HFF-Myc (cell line): ENCODE results near the gene ADAMTS7.
"Not testable (repeated sequence)": the region's sequence is repeated elsewhere in the genome, so short reads cannot be mapped to it uniquely, and the experiment has no call there.

Source experiments
- DNase-seq: peaks from one replicate; pipeline ENCODE4 v3.0.0-alpha.2; 2011; ENCODE audit warnings: low read depth; ENCODE audit errors: extremely low read depth
- H3K4me3 ChIP-seq: replicated peaks from 2 replicates; pipeline ENCODE4 v1.5.1; 2011; ENCODE audit warnings: low read depth, mild to moderate bottlenecking, control low read depth, low read length
- TF ChIP-seq, protein P1 (sequence below): IDR thresholded peaks from 2 replicates; pipeline ENCODE4 v1.5.1; 2012; ENCODE audit warnings: mild to moderate bottlenecking, low read depth, low read length, control low read depth; ENCODE audit errors: missing control alignments

Gene ADAMTS7

DNA sequence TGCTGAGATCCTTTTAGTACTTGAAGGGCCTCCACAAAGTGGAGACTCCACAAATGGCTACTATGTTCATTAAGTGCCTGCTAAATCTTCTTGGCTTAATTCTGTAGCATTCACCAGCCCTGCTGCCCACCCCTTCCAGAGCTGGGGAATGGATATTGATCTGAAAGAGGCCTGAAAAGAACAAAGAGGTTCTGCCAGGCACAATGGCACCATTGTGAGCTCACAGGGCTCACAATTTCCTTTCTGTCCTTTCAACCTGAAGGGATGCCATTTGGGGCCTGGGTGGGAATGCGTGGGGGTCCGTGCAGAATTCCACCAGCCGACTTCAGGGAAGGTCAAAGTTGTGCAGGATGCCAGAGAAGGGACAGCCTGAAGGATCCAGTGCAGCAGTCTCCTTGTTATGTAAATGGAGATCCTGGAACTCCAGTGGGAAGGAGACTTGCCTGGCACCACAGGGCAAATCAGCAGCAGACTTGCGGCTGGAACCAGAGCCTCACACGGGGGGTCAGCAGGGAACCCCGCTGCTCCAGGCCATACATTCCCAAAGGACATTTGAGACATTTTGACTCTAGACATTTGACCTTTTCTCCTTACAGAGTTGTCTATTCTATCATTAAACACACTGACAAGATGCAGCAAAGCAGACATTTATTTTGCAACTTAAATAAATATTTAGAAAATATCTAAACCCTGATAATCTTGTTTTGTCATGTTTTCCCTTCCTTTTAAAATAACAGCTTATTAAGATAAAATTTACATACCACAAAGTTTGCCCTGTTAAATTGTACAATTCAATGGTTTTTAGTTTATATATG, 39.9 kb upstream of the ADAMTS7 start:
- H3K4me3 ChIP-seq: no peak overlapping the region
- TF ChIP-seq, protein P1, sequence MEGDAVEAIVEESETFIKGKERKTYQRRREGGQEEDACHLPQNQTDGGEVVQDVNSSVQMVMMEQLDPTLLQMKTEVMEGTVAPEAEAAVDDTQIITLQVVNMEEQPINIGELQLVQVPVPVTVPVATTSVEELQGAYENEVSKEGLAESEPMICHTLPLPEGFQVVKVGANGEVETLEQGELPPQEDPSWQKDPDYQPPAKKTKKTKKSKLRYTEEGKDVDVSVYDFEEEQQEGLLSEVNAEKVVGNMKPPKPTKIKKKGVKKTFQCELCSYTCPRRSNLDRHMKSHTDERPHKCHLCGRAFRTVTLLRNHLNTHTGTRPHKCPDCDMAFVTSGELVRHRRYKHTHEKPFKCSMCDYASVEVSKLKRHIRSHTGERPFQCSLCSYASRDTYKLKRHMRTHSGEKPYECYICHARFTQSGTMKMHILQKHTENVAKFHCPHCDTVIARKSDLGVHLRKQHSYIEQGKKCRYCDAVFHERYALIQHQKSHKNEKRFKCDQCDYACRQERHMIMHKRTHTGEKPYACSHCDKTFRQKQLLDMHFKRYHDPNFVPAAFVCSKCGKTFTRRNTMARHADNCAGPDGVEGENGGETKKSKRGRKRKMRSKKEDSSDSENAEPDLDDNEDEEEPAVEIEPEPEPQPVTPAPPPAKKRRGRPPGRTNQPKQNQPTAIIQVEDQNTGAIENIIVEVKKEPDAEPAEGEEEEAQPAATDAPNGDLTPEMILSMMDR: no peak
- DNase-seq: no peak

DNA sequence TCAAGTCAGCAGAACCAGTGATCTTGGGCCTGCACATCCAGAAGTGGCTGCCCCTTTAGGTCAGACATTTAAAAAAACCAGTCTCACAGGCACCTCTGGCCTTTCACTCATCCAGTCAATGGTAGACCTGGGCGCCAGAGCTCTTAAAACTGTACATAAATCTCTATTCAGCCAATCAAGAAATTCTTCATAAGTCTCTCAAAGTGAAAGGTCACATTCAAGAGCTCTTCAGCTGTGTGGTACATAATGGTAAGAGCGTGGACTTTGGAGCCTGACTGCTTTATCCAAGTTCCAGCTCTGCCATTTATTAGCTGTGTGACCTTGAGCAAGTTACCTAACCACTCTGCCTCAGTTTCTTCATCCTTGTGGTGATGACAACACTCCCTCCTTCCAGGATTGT, 39.1 kb upstream of the ADAMTS7 start:
- TF ChIP-seq, protein P1: no peak
- H3K4me3 ChIP-seq: no peak overlapping the region
- no peak for DNase-seq

DNA sequence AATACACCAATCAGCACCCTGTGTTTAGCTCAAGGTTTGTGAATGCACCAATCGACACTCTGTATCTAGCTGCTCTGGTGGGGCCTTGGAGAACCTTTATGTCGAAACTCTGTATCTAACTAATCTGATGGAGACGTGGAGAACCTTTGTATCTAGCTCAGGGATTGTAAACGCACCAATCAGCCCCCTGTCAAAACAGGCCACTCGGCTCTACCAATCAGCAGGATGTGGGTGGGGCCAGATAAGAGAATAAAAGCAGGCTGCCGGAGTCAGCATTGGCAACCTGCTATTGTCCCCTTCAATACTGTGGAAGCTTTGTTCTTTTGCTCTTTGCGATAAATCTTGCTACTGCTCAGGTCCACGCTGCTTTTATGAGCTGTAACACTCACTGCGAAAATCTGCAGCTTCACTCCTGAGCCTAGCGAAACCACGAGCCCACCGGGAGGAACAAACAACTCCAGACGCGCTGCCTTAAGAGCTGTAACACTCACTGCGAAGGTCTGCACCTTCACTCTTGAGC, 36.2 kb upstream of the ADAMTS7 start:
- not testable (repeated sequence) for DNase-seq, H3K4me3 ChIP-seq

DNA sequence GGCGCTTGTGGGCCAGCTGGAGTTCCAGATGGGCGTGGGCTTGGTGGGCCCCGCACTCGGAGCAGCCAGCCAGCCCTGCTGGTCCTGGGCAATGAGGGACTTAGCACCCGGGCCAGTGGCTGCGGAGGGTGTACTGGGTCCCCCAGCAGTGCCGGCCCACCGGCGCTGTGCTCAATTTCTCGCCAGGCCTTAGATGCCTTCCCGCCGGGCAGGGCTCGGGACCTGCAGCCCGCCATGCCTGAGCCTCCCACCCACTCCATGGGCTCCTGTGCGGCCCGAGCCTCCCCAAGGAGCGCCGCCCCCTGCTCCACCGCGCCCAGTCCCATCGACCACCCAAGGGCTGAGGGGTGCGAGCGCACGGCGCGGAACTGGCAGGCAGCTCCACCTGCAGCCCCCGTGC, 35.6 kb upstream of the ADAMTS7 start:
- not testable (repeated sequence) for DNase-seq

DNA sequence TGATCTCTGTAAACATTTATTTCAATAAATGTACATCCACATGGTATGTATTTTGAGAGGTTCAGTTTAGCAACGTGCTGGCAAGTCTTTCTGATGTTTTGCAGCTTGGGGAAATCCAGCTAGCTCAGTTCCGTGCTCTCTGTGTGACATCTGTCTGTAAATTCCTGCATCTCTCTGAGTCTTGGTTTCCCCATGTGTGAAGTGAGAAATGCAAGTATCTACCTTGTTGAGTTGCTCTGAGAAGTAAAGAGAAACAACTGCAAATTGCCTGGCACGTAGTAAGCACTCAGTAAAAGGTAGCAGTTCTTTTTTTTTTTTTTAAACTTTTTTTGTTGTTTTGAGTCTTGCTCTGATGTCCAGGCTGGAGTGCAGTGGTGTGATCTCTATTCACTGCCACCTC, 31.3 kb upstream of the ADAMTS7 start:
- TF ChIP-seq, protein P1: no peak
- no peak overlapping the region for H3K4me3 ChIP-seq
- DNase-seq: no peak

More for the DNA sequence above, 35.6 kb upstream of the ADAMTS7 start:
- not testable (repeated sequence) for H3K4me3 ChIP-seq

DNA sequence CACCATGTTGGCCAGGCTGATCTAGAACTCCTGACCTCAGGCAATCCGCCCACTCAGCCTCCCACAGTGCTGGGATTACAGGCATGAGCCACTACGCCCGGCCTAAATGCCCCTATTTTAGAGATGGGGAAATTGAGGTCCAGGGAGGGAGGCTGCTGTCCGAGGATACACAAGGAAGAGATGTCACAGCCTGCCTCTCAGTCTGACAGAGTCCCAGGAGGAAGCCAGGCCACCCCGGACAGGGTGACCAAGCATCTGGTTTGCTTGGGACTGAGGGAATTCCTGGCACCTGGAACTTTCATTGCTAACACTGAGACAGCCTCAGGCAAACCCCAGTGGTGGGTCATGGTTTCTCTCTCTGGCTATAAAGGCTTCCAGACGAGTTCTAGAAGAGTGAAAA, 30.6 kb upstream of the ADAMTS7 start:
- TF ChIP-seq, protein P1: no peak
- H3K4me3 ChIP-seq: no peak overlapping the region
- DNase-seq: no peak

DNA sequence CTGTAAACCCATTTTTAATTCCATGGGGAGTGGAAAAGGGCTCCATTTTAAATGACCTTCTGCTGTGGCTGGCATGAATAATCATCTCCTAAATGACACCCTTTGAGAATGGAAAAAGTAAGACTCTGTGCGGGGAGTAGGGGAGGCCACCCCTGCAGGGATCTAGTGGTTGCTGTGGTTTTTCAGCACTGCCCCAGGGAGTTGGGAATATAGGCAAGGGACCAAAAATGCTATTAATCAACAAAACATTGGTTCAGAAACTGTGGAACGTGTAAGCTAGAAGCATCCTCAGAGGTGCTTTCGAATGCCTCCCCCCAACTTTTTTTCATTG, 30.1 kb upstream of the ADAMTS7 start:
- TF ChIP-seq, protein P1: no peak
- no peak overlapping the region for H3K4me3 ChIP-seq
- DNase-seq: no peak

DNA sequence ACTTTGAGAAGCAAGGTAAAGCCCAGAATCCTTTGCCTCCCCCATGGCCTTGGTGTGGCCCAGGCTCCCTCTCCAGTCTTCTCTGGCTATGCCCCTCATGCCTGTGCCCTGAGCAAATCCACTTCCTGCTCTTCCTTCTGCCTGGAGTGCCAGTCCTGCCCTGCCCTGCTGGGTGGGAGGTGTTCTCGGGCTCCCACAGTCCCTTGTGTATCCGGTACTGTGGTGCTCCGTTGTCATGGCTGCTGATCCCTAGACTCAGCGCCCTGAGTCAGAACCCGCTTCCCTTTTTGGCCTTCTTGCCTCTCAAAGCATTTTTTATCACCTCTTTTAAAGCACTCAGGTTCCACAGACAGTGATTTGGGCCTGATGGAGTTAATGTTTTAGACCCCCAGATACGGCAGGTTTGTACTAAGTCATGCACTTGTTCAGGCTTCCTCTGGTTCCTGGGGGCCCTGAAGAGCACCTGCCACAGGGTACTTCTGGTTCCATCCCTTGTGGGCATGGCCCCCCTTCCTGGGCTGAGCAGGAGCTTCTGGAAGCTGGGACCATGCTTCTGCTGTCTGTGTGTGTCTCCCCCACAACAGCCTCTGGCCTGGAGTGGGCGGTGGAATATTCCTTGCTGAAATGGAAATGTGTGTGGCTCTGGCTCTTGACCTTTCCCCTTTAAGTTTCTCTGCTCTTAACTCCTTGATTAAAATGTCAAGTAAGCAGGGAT, 29.6 kb upstream of the ADAMTS7 start:
- DNase-seq: no peak
- TF ChIP-seq, protein P1: no peak
- H3K4me3 ChIP-seq: no peak overlapping the region

DNA sequence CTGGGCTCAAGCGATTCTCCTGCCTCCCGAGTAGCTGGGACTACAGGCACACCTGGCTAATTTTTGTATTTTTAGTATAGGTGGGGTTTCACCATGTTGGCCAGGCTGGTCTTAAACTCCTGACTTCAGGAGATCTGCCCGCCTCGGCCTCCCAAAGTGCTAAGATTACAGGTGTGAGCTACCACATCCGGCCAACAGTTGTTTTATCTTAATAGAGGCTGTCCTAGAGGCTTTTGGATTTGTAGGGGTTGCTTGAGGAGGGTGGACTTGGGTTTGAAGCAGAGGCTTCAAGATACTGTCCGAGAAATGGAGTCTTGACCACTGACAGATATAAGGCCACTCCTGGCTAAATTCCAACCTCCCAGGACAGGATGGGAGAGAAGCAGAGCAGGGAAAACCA, 27.9 kb upstream of the ADAMTS7 start:
- not testable (repeated sequence) for H3K4me3 ChIP-seq, DNase-seq
